ENCODE measurements around the gene ING3. TPM values are rescaled to one million over a fixed set of nuclear protein-coding genes. Genes with fewer than 3 reads are reported as not detected.
A peak's percentile ranks its signal among the peaks of the same experiment; 100 is the strongest.

Gene ING3
- total and polyA plus RNA-seq, 9 of the 15 experiments (the other 6 are each of a cell fraction or from before 2014, with no cell fraction given), result 22.8 to 233 (median 50.4) TPM

DNA sequence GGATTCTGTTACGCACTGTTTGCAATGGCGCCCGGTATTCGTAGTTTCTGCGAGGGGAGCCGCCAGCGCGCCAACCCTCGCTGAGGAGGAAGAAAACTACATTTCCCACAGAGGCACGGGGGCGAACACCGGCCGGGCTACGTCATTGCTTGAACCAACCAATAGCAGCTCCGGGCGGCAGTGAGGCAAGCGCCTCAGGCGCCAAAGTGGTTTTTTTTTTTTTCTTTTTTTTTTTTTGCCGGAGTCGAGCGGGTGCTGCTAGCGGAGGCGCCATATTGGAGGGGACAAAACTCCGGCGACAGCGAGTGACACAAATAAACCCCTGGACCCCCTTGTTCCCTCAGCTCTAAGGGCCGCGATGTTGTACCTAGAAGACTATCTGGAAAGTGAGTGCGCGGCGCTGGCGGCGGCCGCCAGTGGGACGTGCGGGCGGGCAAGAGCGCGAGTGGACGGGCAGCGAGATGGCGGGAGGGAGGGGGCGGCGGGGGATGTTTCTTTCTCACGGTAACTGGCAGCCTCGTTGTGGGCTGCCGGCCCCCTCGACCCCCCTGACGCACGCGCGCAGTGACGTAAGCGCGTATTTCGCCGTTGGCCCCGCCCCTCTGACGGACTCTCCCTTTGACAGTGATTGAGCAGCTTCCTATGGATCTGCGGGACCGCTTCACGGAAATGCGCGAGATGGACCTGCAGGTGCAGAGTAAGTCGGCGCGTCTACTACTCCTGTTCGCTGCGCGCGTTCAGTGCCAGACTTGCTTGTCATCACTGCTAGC is at the start of gene ING3 (continued):
- TF ChIP-seq, protein P1, sequence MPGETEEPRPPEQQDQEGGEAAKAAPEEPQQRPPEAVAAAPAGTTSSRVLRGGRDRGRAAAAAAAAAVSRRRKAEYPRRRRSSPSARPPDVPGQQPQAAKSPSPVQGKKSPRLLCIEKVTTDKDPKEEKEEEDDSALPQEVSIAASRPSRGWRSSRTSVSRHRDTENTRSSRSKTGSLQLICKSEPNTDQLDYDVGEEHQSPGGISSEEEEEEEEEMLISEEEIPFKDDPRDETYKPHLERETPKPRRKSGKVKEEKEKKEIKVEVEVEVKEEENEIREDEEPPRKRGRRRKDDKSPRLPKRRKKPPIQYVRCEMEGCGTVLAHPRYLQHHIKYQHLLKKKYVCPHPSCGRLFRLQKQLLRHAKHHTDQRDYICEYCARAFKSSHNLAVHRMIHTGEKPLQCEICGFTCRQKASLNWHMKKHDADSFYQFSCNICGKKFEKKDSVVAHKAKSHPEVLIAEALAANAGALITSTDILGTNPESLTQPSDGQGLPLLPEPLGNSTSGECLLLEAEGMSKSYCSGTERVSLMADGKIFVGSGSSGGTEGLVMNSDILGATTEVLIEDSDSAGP (CRISPR knock-in tag; IDR thresholded peaks at IDR 0.05), result no peak
- TF ChIP-seq CREM (IDR thresholded peaks at IDR 0.05; ENCODE audit: low read depth) (peak; percentile 99), CEBPB (tag; IDR thresholded peaks at IDR 0.05) (peak; percentile 88), ZSCAN32 (CRISPR knock-in tag; IDR thresholded peaks at IDR 0.05) (no peak), IFI16 (CRISPR knock-in tag; IDR thresholded peaks at IDR 0.05) (no peak), MIER1 (IDR thresholded peaks at IDR 0.05; ENCODE audit: low read depth) (no peak), ZKSCAN8 (CRISPR knock-in tag; IDR thresholded peaks at IDR 0.05) (peak; percentile 86), ARNT (IDR thresholded peaks at IDR 0.05) (no peak), FOSL1 (tag; conservative IDR thresholded peaks at IDR 0.05) (peak; percentile 79)
- TF ChIP-seq, protein P2, sequence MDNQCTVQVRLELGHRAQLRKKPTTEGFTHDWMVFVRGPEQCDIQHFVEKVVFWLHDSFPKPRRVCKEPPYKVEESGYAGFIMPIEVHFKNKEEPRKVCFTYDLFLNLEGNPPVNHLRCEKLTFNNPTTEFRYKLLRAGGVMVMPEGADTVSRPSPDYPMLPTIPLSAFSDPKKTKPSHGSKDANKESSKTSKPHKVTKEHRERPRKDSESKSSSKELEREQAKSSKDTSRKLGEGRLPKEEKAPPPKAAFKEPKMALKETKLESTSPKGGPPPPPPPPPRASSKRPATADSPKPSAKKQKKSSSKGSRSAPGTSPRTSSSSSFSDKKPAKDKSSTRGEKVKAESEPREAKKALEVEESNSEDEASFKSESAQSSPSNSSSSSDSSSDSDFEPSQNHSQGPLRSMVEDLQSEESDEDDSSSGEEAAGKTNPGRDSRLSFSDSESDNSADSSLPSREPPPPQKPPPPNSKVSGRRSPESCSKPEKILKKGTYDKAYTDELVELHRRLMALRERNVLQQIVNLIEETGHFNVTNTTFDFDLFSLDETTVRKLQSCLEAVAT (IDR thresholded peaks at IDR 0.05), result peak; percentile 55 to 60; a peak in 3 of 4 replicates
- TF ChIP-seq, protein P3, sequence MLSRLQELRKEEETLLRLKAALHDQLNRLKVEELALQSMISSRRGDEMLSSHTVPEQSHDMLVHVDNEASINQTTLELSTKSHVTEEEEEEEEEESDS (CRISPR knock-in tag; IDR thresholded peaks at IDR 0.05), result no peak
- TF ChIP-seq, protein P4, sequence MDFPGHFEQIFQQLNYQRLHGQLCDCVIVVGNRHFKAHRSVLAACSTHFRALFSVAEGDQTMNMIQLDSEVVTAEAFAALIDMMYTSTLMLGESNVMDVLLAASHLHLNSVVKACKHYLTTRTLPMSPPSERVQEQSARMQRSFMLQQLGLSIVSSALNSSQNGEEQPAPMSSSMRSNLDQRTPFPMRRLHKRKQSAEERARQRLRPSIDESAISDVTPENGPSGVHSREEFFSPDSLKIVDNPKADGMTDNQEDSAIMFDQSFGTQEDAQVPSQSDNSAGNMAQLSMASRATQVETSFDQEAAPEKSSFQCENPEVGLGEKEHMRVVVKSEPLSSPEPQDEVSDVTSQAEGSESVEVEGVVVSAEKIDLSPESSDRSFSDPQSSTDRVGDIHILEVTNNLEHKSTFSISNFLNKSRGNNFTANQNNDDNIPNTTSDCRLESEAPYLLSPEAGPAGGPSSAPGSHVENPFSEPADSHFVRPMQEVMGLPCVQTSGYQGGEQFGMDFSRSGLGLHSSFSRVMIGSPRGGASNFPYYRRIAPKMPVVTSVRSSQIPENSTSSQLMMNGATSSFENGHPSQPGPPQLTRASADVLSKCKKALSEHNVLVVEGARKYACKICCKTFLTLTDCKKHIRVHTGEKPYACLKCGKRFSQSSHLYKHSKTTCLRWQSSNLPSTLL (IDR thresholded peaks at IDR 0.05), result no peak
- TF ChIP-seq, protein P5, sequence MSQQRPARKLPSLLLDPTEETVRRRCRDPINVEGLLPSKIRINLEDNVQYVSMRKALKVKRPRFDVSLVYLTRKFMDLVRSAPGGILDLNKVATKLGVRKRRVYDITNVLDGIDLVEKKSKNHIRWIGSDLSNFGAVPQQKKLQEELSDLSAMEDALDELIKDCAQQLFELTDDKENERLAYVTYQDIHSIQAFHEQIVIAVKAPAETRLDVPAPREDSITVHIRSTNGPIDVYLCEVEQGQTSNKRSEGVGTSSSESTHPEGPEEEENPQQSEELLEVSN (IDR thresholded peaks at IDR 0.05; ENCODE audit: borderline replicate concordance in 1 of 2, extremely low read depth in 1 of 2, insufficient read depth in 1 of 2, insufficient read length in 1 of 2, low read depth in 1 of 2, low read length in 1 of 2, poor library complexity in 1 of 2, severe bottlenecking in 1 of 2), result peak; percentile 42 to 55
- TF ChIP-seq, protein P6, sequence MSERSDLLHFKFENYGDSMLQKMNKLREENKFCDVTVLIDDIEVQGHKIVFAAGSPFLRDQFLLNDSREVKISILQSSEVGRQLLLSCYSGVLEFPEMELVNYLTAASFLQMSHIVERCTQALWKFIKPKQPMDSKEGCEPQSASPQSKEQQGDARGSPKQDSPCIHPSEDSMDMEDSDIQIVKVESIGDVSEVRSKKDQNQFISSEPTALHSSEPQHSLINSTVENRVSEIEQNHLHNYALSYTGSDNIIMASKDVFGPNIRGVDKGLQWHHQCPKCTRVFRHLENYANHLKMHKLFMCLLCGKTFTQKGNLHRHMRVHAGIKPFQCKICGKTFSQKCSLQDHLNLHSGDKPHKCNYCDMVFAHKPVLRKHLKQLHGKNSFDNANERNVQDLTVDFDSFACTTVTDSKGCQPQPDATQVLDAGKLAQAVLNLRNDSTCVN (CRISPR knock-in tag; IDR thresholded peaks at IDR 0.05), result 0 out of 2 replicates have a peak, but pooled peaks have one; percentile 47
- TF ChIP-seq, protein P7, sequence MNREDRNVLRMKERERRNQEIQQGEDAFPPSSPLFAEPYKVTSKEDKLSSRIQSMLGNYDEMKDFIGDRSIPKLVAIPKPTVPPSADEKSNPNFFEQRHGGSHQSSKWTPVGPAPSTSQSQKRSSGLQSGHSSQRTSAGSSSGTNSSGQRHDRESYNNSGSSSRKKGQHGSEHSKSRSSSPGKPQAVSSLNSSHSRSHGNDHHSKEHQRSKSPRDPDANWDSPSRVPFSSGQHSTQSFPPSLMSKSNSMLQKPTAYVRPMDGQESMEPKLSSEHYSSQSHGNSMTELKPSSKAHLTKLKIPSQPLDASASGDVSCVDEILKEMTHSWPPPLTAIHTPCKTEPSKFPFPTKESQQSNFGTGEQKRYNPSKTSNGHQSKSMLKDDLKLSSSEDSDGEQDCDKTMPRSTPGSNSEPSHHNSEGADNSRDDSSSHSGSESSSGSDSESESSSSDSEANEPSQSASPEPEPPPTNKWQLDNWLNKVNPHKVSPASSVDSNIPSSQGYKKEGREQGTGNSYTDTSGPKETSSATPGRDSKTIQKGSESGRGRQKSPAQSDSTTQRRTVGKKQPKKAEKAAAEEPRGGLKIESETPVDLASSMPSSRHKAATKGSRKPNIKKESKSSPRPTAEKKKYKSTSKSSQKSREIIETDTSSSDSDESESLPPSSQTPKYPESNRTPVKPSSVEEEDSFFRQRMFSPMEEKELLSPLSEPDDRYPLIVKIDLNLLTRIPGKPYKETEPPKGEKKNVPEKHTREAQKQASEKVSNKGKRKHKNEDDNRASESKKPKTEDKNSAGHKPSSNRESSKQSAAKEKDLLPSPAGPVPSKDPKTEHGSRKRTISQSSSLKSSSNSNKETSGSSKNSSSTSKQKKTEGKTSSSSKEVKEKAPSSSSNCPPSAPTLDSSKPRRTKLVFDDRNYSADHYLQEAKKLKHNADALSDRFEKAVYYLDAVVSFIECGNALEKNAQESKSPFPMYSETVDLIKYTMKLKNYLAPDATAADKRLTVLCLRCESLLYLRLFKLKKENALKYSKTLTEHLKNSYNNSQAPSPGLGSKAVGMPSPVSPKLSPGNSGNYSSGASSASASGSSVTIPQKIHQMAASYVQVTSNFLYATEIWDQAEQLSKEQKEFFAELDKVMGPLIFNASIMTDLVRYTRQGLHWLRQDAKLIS (CRISPR knock-in tag; IDR thresholded peaks at IDR 0.05), result peak; percentile 88
